Measurements from ENCODE around the gene MAPK10.

MAPK10 gene

DNA sequence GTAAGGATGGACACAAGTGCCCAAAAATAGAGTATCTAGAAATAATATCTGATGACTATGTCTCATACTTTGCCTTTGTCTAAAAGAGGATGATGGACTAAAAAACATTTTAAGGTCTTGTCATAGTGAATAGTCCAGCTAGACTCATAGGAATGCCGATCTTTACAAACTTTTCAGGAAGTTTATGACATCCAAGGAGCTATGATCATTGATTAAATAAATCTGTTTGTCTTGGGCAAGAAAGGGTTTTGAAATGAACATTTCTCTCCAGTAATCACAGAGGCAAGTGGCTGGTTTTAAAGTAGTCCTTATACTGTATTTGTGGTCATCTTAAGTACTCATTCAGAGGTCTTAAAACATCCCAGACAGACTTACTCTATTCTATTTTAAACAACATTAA lies 109.8 kb downstream of the MAPK10 start:
- Histone ChIP-seq H3K4me1 (ENCODE audit: insufficient read depth, low read length) (no peaks in the 10 kb centered on the region), H3K36me3 (ENCODE audit: insufficient read depth, low read length) (no peaks in the 10 kb centered on the region), H2AFZ (ENCODE audit: low read depth, low read length) (no peak overlapping the region), H3K9me3 (ENCODE audit: low read length) (peaks cover 8% of the 10 kb centered on the region), H3K27me3 (ENCODE audit: insufficient read depth, low read length) (no peaks in the 10 kb centered on the region), H3K4me3 (ENCODE audit: low read length) (no peak overlapping the region)

GRCh38 chr4:86249074-86249473 lies 110.8 kb downstream of the MAPK10 start:
- Histone ChIP-seq H3K9me3 (ENCODE audit: low read length) (peaks cover 8% of the 10 kb centered on the region), H3K4me3 (ENCODE audit: low read length) (no peak overlapping the region), H3K4me1 (ENCODE audit: insufficient read depth, low read length) (no peaks in the 10 kb centered on the region), H2AFZ (ENCODE audit: low read depth, low read length) (no peak overlapping the region), H3K36me3 (ENCODE audit: insufficient read depth, low read length) (no peaks in the 10 kb centered on the region), H3K27me3 (ENCODE audit: insufficient read depth, low read length) (no peaks in the 10 kb centered on the region)

- peaks cover 8% of the 10 kb centered on the region for H3K9me3 ChIP-seq (ENCODE audit: low read length)
- H3K4me1 ChIP-seq (ENCODE audit: insufficient read depth, low read length): no peaks in the 10 kb centered on the region
- H3K27me3 ChIP-seq (ENCODE audit: insufficient read depth, low read length): no peaks in the 10 kb centered on the region
- peaks cover 3% of the 10 kb centered on the region for H3K36me3 ChIP-seq (ENCODE audit: insufficient read depth, low read length)
- no peak overlapping the region for H2AFZ ChIP-seq (ENCODE audit: low read depth, low read length)
- no peak overlapping the region for H3K4me3 ChIP-seq (ENCODE audit: low read length)
These were observed 111.9 kb downstream of the MAPK10 start for GRCh38 chr4:86247906-86248305.

DNA sequence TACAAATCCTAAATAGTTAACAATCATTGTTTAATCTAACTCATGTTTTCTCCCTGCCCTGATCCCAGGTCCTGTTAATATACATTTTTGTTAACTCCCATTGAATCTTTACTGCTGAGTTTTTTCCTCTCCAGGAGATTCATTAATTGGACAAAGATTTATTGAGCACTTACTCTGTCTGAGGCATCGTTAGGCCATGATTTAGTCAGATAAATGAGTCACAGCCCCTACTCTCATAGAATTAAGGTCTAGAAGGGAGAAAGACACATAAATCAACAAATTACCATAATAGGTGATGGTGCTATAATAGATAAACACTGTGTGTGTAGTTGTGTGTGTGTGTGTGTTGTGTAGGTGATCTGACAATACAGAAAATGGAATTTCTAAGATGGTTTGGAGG lies 112.5 kb downstream of the MAPK10 start:
- peaks cover 13% of the 10 kb centered on the region for H3K9me3 ChIP-seq (ENCODE audit: low read length)
- H3K4me3 ChIP-seq (ENCODE audit: low read length): no peak overlapping the region
- no peak overlapping the region for H2AFZ ChIP-seq (ENCODE audit: low read depth, low read length)
- H3K27me3 ChIP-seq (ENCODE audit: insufficient read depth, low read length): no peaks in the 10 kb centered on the region
- no peaks in the 10 kb centered on the region for H3K4me1 ChIP-seq (ENCODE audit: insufficient read depth, low read length)
- peaks cover 9% of the 10 kb centered on the region for H3K36me3 ChIP-seq (ENCODE audit: insufficient read depth, low read length)

- peaks cover 16% of the 10 kb centered on the region for H3K9me3 ChIP-seq (ENCODE audit: low read length)
- no peak overlapping the region for H2AFZ ChIP-seq (ENCODE audit: low read depth, low read length)
- H3K36me3 ChIP-seq (ENCODE audit: insufficient read depth, low read length): peaks cover 16% of the 10 kb centered on the region
These were observed 116.1 kb downstream of the MAPK10 start for GRCh38 chr4:86243750-86244149.

GRCh38 chr4:86242677-86243076 lies 117.2 kb downstream of the MAPK10 start:
- H3K4me1 ChIP-seq (ENCODE audit: insufficient read depth, low read length): no peaks in the 10 kb centered on the region
- no peaks in the 10 kb centered on the region for H3K27me3 ChIP-seq (ENCODE audit: insufficient read depth, low read length)
- H3K36me3 ChIP-seq (ENCODE audit: insufficient read depth, low read length): peaks cover 16% of the 10 kb centered on the region
- H3K4me3 ChIP-seq (ENCODE audit: low read length): no peak overlapping the region
- no peak overlapping the region for H2AFZ ChIP-seq (ENCODE audit: low read depth, low read length)
- peaks cover 16% of the 10 kb centered on the region for H3K9me3 ChIP-seq (ENCODE audit: low read length)

More at GRCh38 chr4:86243750-86244149, 116.1 kb downstream of the MAPK10 start:
- Histone ChIP-seq H3K4me1 (ENCODE audit: insufficient read depth, low read length) (no peaks in the 10 kb centered on the region), H3K27me3 (ENCODE audit: insufficient read depth, low read length) (no peaks in the 10 kb centered on the region), H3K4me3 (ENCODE audit: low read length) (no peak overlapping the region)

DNA sequence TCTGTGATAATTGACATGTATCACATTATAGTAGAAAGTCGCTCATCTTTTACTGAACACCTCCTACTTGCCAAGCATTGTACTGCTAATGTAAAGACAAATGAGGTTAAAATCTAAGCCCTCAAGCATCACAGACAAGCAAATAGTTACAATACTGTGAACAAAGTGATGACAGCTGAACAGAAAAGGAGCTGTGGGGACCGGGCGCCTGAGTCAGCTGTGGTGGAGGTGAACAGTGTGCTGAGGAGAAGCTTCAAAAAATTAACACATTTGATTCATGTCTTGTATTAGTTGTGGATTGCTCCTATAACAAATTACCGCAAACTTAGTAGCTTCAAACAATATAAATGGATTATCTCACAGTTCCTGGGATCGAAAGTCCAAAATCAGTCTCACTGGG lies 124.3 kb downstream of the MAPK10 start:
- Histone ChIP-seq H3K4me3 (ENCODE audit: low read length) (no peak overlapping the region), H2AFZ (ENCODE audit: low read depth, low read length) (no peak overlapping the region), H3K4me1 (ENCODE audit: insufficient read depth, low read length) (no peaks in the 10 kb centered on the region), H3K9me3 (ENCODE audit: low read length) (peaks cover 4% of the 10 kb centered on the region), H3K36me3 (ENCODE audit: insufficient read depth, low read length) (peaks cover 13% of the 10 kb centered on the region), H3K27me3 (ENCODE audit: insufficient read depth, low read length) (no peaks in the 10 kb centered on the region)

DNA sequence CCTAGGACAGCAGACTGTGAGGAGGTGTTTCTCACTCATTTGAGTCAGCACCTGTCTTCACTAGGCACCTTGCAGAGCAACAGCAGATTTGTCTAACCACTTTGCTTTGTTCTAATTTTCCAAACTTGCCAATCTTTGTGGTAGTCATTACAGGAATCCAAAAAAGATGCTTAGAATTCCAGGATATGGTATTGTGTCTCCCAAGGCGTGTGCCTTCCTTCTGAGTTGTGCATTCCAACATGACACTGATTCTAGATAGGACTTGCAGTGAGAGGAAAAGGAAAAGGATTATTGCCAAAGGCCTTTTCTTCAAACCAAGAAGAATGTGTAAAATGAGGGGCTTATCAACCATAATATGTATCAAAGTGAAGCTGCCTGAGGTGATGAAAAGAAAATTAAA lies 126.2 kb downstream of the MAPK10 start:
- Histone ChIP-seq H3K4me1 (ENCODE audit: insufficient read depth, low read length) (no peaks in the 10 kb centered on the region), H3K9me3 (ENCODE audit: low read length) (peaks cover 4% of the 10 kb centered on the region), H3K36me3 (ENCODE audit: insufficient read depth, low read length) (peaks cover 13% of the 10 kb centered on the region), H3K4me3 (ENCODE audit: low read length) (no peak overlapping the region), H3K27me3 (ENCODE audit: insufficient read depth, low read length) (no peaks in the 10 kb centered on the region), H2AFZ (ENCODE audit: low read depth, low read length) (no peak overlapping the region)

- Histone ChIP-seq H3K36me3 (ENCODE audit: insufficient read depth, low read length) (peaks cover 13% of the 10 kb centered on the region), H2AFZ (ENCODE audit: low read depth, low read length) (no peak overlapping the region), H3K4me1 (ENCODE audit: insufficient read depth, low read length) (no peaks in the 10 kb centered on the region), H3K9me3 (ENCODE audit: low read length) (peaks cover 4% of the 10 kb centered on the region), H3K4me3 (ENCODE audit: low read length) (no peak overlapping the region), H3K27me3 (ENCODE audit: insufficient read depth, low read length) (no peaks in the 10 kb centered on the region)
These were observed 126.8 kb downstream of the MAPK10 start for GRCh38 chr4:86233090-86233489.

- Histone ChIP-seq H3K4me3 (ENCODE audit: low read length) (no peak overlapping the region), H3K36me3 (ENCODE audit: insufficient read depth, low read length) (peaks cover 4% of the 10 kb centered on the region), H3K4me1 (ENCODE audit: insufficient read depth, low read length) (peaks cover 16% of the 10 kb centered on the region), H3K9me3 (ENCODE audit: low read length) (peaks cover 5% of the 10 kb centered on the region), H3K27me3 (ENCODE audit: insufficient read depth, low read length) (no peaks in the 10 kb centered on the region), H2AFZ (ENCODE audit: low read depth, low read length) (no peak overlapping the region)
These were observed 136.4 kb downstream of the MAPK10 start for GRCh38 chr4:86223472-86223871.

DNA sequence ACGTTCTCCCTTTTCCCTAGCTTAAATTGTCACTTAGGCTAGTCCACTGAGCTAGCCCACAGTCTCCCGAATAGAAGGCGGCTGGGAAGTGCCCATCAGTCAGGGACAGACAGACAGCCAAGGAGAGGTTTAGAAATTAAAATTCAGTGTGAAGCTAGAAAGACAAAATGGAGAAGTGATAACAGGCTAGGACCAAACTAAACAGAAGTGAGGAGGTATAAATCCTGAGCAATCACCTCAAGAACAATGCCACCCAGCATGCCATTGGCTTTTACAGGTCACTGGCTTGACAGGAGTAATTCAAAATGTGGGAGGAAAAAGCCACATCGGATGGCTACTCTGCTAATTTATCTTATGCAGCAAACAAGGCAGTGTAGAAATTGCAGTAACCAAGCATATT lies 138.9 kb downstream of the MAPK10 start:
- Histone ChIP-seq H3K9me3 (ENCODE audit: low read length) (peaks cover 5% of the 10 kb centered on the region), H3K4me1 (ENCODE audit: insufficient read depth, low read length) (peaks cover 16% of the 10 kb centered on the region), H3K27me3 (ENCODE audit: insufficient read depth, low read length) (no peaks in the 10 kb centered on the region), H2AFZ (ENCODE audit: low read depth, low read length) (no peak overlapping the region), H3K4me3 (ENCODE audit: low read length) (no peak overlapping the region), H3K36me3 (ENCODE audit: insufficient read depth, low read length) (peaks cover 4% of the 10 kb centered on the region)

- Histone ChIP-seq H3K4me3 (ENCODE audit: low read length) (no peak overlapping the region), H3K36me3 (ENCODE audit: insufficient read depth, low read length) (peaks cover 4% of the 10 kb centered on the region), H2AFZ (ENCODE audit: low read depth, low read length) (no peak overlapping the region), H3K9me3 (ENCODE audit: low read length) (peaks cover 5% of the 10 kb centered on the region), H3K27me3 (ENCODE audit: insufficient read depth, low read length) (no peaks in the 10 kb centered on the region), H3K4me1 (ENCODE audit: insufficient read depth, low read length) (peaks cover 16% of the 10 kb centered on the region)
These were observed 139.7 kb downstream of the MAPK10 start for GRCh38 chr4:86220121-86220520.

DNA sequence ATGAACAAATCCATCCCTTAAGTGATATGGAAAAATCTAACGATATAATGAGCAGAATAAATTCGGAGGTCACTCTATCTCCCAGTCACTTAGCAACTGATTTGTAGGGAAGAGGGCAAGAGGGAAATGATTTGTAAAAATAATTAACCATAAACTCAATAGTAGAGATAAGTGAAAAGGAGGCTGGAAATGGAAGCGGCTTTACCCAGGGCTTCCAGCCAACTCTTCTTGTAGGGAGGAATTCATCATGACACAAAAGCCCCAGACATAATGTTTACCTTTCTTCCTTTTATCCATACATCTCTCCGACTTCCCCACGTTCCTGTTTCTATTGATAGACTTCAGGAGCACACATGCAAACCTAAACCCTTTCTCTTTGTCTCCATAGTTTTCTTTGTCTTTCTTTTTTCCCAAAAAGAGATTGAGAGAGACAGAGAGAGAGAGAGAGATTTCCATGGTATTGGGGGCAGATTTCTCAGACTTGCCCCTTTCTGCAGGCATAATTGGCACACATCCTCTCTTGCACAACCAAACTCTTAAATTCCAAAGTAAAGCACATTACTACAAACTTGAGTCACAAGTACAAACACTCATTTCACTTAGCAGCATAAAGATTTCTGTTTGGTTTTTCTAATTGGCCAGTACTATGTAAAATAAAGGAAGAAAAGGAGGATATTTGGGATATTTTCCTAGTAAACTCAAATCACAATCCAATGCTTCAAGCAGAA lies 140.9 kb downstream of the MAPK10 start:
- Histone ChIP-seq H3K4me1 (ENCODE audit: insufficient read depth, low read length) (peaks cover 16% of the 10 kb centered on the region), H3K9me3 (ENCODE audit: low read length) (peaks cover 7% of the 10 kb centered on the region), H3K4me3 (ENCODE audit: low read length) (no peak overlapping the region), H2AFZ (ENCODE audit: low read depth, low read length) (no peak overlapping the region), H3K36me3 (ENCODE audit: insufficient read depth, low read length) (no peaks in the 10 kb centered on the region), H3K27me3 (ENCODE audit: insufficient read depth, low read length) (no peaks in the 10 kb centered on the region)

- Histone ChIP-seq H3K27me3 (ENCODE audit: insufficient read depth, low read length) (no peaks in the 10 kb centered on the region), H3K4me3 (ENCODE audit: low read length) (no peak overlapping the region), H3K36me3 (ENCODE audit: insufficient read depth, low read length) (no peaks in the 10 kb centered on the region), H2AFZ (ENCODE audit: low read depth, low read length) (no peak overlapping the region), H3K4me1 (ENCODE audit: insufficient read depth, low read length) (peaks cover 12% of the 10 kb centered on the region), H3K9me3 (ENCODE audit: low read length) (no peaks in the 10 kb centered on the region)
These were observed 156.7 kb downstream of the MAPK10 start for GRCh38 chr4:86203176-86203575.
